Smooth muscle cell (in vitro differentiated cells): Measurements from ENCODE around the gene DOCK10. TPM values are rescaled to one million over a fixed set of nuclear protein-coding genes. Genes with fewer than 3 reads are reported as not detected.

ENCODE experiments used
- DNase-seq: peaks from one replicate; lab custom pipeline; 2025; ENCODE audit not compliant: unreplicated experiment; lab: John Stamatoyannopoulos, UW
- H2AFZ ChIP-seq: fragments of 200-600 bp; sonication (generic); 2 replicates; pipeline ENCODE4 v1.6.0; 2016; ENCODE audit warnings: antibody characterized with exemption, low read depth, mild to moderate bottlenecking
- H3F3A ChIP-seq: fragments of 200-600 bp; sonication (generic); 2 replicates; pipeline ENCODE4 v1.6.0; 2017; ENCODE audit warnings: antibody characterized with exemption, low read depth
- H3K27ac ChIP-seq: fragments of 200-600 bp; sonication (generic); 2 replicates; pipeline ENCODE4 v1.5.1; 2016; ENCODE audit warnings: low read depth, mild to moderate bottlenecking
- H3K27me3 ChIP-seq: fragments of 200-600 bp; sonication (generic); 2 replicates; pipeline ENCODE4 v1.6.1; 2016; ENCODE audit warnings: low read depth, mild to moderate bottlenecking
- H3K36me3 ChIP-seq: fragments of 200-600 bp; sonication (generic); 2 replicates; pipeline ENCODE4 v1.5.1; 2016; ENCODE audit warnings: low read depth
- H3K4me1 ChIP-seq: fragments of 200-600 bp; sonication (generic); 2 replicates; pipeline ENCODE4 v1.5.1; 2016; ENCODE audit warnings: low read depth
- H3K4me2 ChIP-seq: fragments of 200-600 bp; sonication (generic); 2 replicates; pipeline ENCODE4 v1.6.0; 2016; ENCODE audit warnings: mild to moderate bottlenecking
- H3K4me3 ChIP-seq: fragments of 200-600 bp; sonication (generic); 2 replicates; pipeline ENCODE4 v1.5.1; 2016; ENCODE audit warnings: mild to moderate bottlenecking
- H3K79me2 ChIP-seq: fragments of 200-600 bp; sonication (generic); 2 replicates; pipeline ENCODE4 v1.6.0; 2016; ENCODE audit warnings: low read depth, mild to moderate bottlenecking
- H3K9ac ChIP-seq: fragments of 200-600 bp; sonication (generic); 2 replicates; pipeline ENCODE4 v1.6.0; 2016; ENCODE audit warnings: low read depth
- H3K9me3 ChIP-seq: fragments of 200-600 bp; sonication (generic); replicated peaks from 2 replicates; pipeline ENCODE4 v1.5.1; 2016; ENCODE audit warnings: low read depth
- H4K20me1 ChIP-seq: fragments of 200-600 bp; sonication (generic); 2 replicates; pipeline ENCODE4 v1.6.0; 2016; ENCODE audit warnings: low read depth
- CTCF ChIP-seq: fragments of 200-600 bp; sonication (generic); IDR thresholded peaks from 2 replicates; pipeline ENCODE4 v1.5.1; 2017; ENCODE audit warnings: borderline replicate concordance, mild to moderate bottlenecking, antibody characterized with exemption; ENCODE audit not compliant: insufficient read depth, poor library complexity, severe bottlenecking
- WGBS: methylation state at CpG from one replicate; pipeline ENCODE4 v1.1.7; 2016; ENCODE audit warnings: low lambda C conversion rate; 5-methylcytosine and 5-hydroxymethylcytosine counted together
- polyA plus RNA-seq: library from polyadenylated mRNA; unstranded; fragments of >200 nt; fragmentation: Nextera tagmentation; extraction: Ambion mirVana; gene quantifications from 2 replicates; pipeline ENCODE4 v1.2.1, GENCODE V29; 2016
- total RNA-seq: library from RNA; depleted of rRNA; stranded (reverse); fragments of >200 nt; gene quantifications from 2 replicates; pipeline ENCODE4 v1.2.3, GENCODE V29; 2014

DOCK10 gene
- total and polyA plus RNA-seq, 2 experiments from 2014 or later: 0.04 TPM; not detected in 1

- Histone ChIP-seq H3K9ac (no peak overlapping the region), H3K4me1 (no peaks in the 10 kb centered on the region), H3K27ac (no peak overlapping the region), H3K79me2 (no peaks in the 10 kb centered on the region), H4K20me1 (no peaks in the 10 kb centered on the region), H3K9me3 (no peaks in the 10 kb centered on the region), H3F3A (no peaks in the 10 kb centered on the region), H2AFZ (no peak overlapping the region), H3K36me3 (no peaks in the 10 kb centered on the region), H3K27me3 (peaks cover 3% of the 10 kb centered on the region), H3K4me3 (no peak overlapping the region), H3K4me2 (no peak overlapping the region)
- 91% methylated on average over 3 of the region's 3 CpGs for WGBS
- DNase-seq: no peak
- no peak for TF ChIP-seq CTCF
These were observed 51.6 kb downstream of the DOCK10 start for GRCh38 chr2:224990710-224991109.

- Histone ChIP-seq H3K4me1 (no peaks in the 10 kb centered on the region), H3K79me2 (no peaks in the 10 kb centered on the region), H2AFZ (no peak overlapping the region), H3K9me3 (no peaks in the 10 kb centered on the region), H3K36me3 (no peaks in the 10 kb centered on the region), H3K4me3 (no peak overlapping the region), H3K4me2 (no peak overlapping the region), H3K9ac (no peak overlapping the region), H3K27me3 (peaks cover 3% of the 10 kb centered on the region), H3K27ac (no peak overlapping the region), H3F3A (no peaks in the 10 kb centered on the region), H4K20me1 (no peaks in the 10 kb centered on the region)
- DNase-seq: no peak
- 72% methylated on average over 4 of the region's 4 CpGs for WGBS
- no peak for TF ChIP-seq CTCF
These were observed 54.5 kb downstream of the DOCK10 start for GRCh38 chr2:224987733-224988132.

- Histone ChIP-seq H3K27ac (no peak overlapping the region), H3K79me2 (no peaks in the 10 kb centered on the region), H3K4me2 (no peak overlapping the region), H3K4me1 (no peaks in the 10 kb centered on the region), H3K4me3 (no peak overlapping the region), H3F3A (no peaks in the 10 kb centered on the region), H3K36me3 (no peaks in the 10 kb centered on the region), H3K9ac (no peak overlapping the region), H2AFZ (no peak overlapping the region), H3K9me3 (no peaks in the 10 kb centered on the region), H3K27me3 (peaks cover 3% of the 10 kb centered on the region), H4K20me1 (no peaks in the 10 kb centered on the region)
- DNase-seq: no peak
- TF ChIP-seq CTCF: no peak
- 87% methylated on average over 1 of the region's 1 CpG for WGBS
These were observed 55.8 kb downstream of the DOCK10 start for GRCh38 chr2:224986477-224986876.

- no peaks in the 10 kb centered on the region for H4K20me1 ChIP-seq
- 92% methylated on average over 5 of the region's 5 CpGs for WGBS
- no peaks in the 10 kb centered on the region for H3K4me1 ChIP-seq
- no peak for DNase-seq
- no peaks in the 10 kb centered on the region for H3K9me3 ChIP-seq
- no peak overlapping the region for H2AFZ ChIP-seq
- no peak overlapping the region for H3K27ac ChIP-seq
- no peak for TF ChIP-seq CTCF
- no peaks in the 10 kb centered on the region for H3F3A ChIP-seq
- H3K79me2 ChIP-seq: no peaks in the 10 kb centered on the region
- H3K4me3 ChIP-seq: no peak overlapping the region
- no peak overlapping the region for H3K9ac ChIP-seq
- no peaks in the 10 kb centered on the region for H3K27me3 ChIP-seq
- no peaks in the 10 kb centered on the region for H3K36me3 ChIP-seq
- no peak overlapping the region for H3K4me2 ChIP-seq
These were observed 57.6 kb downstream of the DOCK10 start for GRCh38 chr2:224984637-224985036.
